PC-3 (cell line): ENCODE measurements around the gene CCDC80.

Experiments used
- EZH2 ChIP-seq: fragments of 300-600 bp; sonication (generic); IDR thresholded peaks from one replicate; pipeline ENCODE4 v1.6.1; 2017; ENCODE audit warnings: antibody characterized with exemption, mild to moderate bottlenecking, low read length; ENCODE audit not compliant: unreplicated experiment
- TF ChIP-seq, protein P1 (sequence below): fragments of 300-600 bp; sonication (generic); conservative IDR thresholded peaks from 2 replicates; pipeline ENCODE4 v1.5.1; 2017; ENCODE audit warnings: antibody characterized with exemption, low read depth, mild to moderate bottlenecking, low read length

DNA sequence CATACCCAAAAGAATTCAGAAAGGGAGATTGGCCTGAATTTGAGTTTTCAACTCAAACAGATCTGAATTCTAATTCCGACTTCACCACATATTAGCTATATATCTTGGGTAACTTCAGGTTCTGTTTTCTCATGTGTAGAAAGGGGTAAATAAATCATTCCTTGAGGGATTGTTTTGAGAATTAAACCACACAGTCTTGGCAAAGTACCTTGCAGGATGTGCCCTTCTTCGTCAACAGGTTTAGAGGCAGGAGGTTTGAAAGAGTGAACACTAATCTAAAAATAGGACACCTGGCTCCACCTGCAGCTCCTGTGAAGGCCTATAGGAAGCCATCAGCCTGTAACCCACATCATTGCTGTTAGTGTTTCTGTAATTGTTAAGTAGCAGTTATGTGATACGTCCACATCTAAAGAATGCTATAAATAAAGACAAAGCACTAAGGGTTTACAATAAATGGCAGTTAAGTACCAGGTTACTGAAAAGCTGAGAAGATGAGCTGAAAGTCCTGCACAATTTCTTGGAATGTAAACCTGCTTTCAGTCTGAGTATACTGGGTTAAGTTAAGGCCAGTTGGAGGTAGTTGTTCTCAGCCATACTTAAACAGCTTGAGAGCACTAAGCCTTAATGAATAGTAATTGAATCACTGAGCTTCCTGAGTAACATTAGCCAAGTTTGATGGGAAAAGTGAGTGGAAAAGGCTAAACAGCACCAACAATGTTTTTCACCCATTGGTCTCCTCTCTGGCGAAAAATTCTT, 6.0 kb downstream of the CCDC80 start:
- TF ChIP-seq, protein P1, sequence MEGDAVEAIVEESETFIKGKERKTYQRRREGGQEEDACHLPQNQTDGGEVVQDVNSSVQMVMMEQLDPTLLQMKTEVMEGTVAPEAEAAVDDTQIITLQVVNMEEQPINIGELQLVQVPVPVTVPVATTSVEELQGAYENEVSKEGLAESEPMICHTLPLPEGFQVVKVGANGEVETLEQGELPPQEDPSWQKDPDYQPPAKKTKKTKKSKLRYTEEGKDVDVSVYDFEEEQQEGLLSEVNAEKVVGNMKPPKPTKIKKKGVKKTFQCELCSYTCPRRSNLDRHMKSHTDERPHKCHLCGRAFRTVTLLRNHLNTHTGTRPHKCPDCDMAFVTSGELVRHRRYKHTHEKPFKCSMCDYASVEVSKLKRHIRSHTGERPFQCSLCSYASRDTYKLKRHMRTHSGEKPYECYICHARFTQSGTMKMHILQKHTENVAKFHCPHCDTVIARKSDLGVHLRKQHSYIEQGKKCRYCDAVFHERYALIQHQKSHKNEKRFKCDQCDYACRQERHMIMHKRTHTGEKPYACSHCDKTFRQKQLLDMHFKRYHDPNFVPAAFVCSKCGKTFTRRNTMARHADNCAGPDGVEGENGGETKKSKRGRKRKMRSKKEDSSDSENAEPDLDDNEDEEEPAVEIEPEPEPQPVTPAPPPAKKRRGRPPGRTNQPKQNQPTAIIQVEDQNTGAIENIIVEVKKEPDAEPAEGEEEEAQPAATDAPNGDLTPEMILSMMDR: no peak
- TF ChIP-seq EZH2: no peak
